H1 (cell line): ENCODE measurements around the gene RPS13. TPM values are rescaled to one million over a fixed set of nuclear protein-coding genes. Genes with fewer than 3 reads are reported as not detected.

Source experiments
- polyA plus RNA-seq, 7 experiments: library from polyadenylated mRNA; depleted of rRNA in 3 of 7; stranded (reverse) in 5 of 7; unstranded in 2 of 7; fragments of >200 nt in 5 of 7; fragments of 200-250 nt in 2 of 7; gene quantifications; 1 replicate in 5 of 7; 2 replicates in 1 of 7; 4 replicates in 1 of 7; pipeline versions ENCODE4 v1.2.1 to v1.2.3, GENCODE V29; 2011 to 2013; ENCODE audit warnings: missing spikeins in 2 of 7, mixed read lengths in 2 of 7
- total RNA-seq: library from RNA; stranded (reverse); fragmentation: NEBNext Ultra II Directional; extraction: Animal tissue kit (Norgen Biotek cat#: 25700); gene quantifications from 2 replicates; pipeline ENCODE4 v1.2.1, GENCODE V29; 2021
- TF ChIP-seq, protein P1 (sequence below): fragments of 300-600 bp; sonication (generic); IDR thresholded peaks from 2 replicates; pipeline ENCODE4 v1.7.1; 2012; ENCODE audit warnings: low read length, moderate library complexity, mild to moderate bottlenecking, inconsistent platforms; ENCODE audit not compliant: insufficient replicate concordance

Gene RPS13
- total and polyA plus RNA-seq, 2 of the 8 experiments (the other 6 are each of a cell fraction or from before 2014, with no cell fraction given): 1,336 to 2,270 TPM

GRCh38 chr11:17077520-17078401 is at the start of gene RPS13 (continued):
- TF ChIP-seq, protein P1, sequence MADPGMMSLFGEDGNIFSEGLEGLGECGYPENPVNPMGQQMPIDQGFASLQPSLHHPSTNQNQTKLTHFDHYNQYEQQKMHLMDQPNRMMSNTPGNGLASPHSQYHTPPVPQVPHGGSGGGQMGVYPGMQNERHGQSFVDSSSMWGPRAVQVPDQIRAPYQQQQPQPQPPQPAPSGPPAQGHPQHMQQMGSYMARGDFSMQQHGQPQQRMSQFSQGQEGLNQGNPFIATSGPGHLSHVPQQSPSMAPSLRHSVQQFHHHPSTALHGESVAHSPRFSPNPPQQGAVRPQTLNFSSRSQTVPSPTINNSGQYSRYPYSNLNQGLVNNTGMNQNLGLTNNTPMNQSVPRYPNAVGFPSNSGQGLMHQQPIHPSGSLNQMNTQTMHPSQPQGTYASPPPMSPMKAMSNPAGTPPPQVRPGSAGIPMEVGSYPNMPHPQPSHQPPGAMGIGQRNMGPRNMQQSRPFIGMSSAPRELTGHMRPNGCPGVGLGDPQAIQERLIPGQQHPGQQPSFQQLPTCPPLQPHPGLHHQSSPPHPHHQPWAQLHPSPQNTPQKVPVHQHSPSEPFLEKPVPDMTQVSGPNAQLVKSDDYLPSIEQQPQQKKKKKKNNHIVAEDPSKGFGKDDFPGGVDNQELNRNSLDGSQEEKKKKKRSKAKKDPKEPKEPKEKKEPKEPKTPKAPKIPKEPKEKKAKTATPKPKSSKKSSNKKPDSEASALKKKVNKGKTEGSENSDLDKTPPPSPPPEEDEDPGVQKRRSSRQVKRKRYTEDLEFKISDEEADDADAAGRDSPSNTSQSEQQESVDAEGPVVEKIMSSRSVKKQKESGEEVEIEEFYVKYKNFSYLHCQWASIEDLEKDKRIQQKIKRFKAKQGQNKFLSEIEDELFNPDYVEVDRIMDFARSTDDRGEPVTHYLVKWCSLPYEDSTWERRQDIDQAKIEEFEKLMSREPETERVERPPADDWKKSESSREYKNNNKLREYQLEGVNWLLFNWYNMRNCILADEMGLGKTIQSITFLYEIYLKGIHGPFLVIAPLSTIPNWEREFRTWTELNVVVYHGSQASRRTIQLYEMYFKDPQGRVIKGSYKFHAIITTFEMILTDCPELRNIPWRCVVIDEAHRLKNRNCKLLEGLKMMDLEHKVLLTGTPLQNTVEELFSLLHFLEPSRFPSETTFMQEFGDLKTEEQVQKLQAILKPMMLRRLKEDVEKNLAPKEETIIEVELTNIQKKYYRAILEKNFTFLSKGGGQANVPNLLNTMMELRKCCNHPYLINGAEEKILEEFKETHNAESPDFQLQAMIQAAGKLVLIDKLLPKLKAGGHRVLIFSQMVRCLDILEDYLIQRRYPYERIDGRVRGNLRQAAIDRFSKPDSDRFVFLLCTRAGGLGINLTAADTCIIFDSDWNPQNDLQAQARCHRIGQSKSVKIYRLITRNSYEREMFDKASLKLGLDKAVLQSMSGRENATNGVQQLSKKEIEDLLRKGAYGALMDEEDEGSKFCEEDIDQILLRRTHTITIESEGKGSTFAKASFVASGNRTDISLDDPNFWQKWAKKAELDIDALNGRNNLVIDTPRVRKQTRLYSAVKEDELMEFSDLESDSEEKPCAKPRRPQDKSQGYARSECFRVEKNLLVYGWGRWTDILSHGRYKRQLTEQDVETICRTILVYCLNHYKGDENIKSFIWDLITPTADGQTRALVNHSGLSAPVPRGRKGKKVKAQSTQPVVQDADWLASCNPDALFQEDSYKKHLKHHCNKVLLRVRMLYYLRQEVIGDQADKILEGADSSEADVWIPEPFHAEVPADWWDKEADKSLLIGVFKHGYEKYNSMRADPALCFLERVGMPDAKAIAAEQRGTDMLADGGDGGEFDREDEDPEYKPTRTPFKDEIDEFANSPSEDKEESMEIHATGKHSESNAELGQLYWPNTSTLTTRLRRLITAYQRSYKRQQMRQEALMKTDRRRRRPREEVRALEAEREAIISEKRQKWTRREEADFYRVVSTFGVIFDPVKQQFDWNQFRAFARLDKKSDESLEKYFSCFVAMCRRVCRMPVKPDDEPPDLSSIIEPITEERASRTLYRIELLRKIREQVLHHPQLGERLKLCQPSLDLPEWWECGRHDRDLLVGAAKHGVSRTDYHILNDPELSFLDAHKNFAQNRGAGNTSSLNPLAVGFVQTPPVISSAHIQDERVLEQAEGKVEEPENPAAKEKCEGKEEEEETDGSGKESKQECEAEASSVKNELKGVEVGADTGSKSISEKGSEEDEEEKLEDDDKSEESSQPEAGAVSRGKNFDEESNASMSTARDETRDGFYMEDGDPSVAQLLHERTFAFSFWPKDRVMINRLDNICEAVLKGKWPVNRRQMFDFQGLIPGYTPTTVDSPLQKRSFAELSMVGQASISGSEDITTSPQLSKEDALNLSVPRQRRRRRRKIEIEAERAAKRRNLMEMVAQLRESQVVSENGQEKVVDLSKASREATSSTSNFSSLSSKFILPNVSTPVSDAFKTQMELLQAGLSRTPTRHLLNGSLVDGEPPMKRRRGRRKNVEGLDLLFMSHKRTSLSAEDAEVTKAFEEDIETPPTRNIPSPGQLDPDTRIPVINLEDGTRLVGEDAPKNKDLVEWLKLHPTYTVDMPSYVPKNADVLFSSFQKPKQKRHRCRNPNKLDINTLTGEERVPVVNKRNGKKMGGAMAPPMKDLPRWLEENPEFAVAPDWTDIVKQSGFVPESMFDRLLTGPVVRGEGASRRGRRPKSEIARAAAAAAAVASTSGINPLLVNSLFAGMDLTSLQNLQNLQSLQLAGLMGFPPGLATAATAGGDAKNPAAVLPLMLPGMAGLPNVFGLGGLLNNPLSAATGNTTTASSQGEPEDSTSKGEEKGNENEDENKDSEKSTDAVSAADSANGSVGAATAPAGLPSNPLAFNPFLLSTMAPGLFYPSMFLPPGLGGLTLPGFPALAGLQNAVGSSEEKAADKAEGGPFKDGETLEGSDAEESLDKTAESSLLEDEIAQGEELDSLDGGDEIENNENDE: no peak
- TF ChIP-seq, all 59 proteins: peak for 28
